Inflammatory macrophage (primary cell): Measurements from ENCODE around the gene DNAJB13.
"Not testable (repeated sequence)": the region's sequence is repeated elsewhere in the genome, so short reads cannot be mapped to it uniquely, and the experiment has no call there.

ENCODE experiments used
- DNase-seq, 2 donors: peaks; one replicate each; pipeline ENCODE4 v3.0.0-alpha.2; 2020 to 2022
- total RNA-seq, 18 experiments: gene quantifications; one replicate each; lab custom pipeline; 2026; ENCODE audit warnings: mixed read lengths in 6 of 18, inconsistent platforms in 2 of 18; lab: John Stamatoyannopoulos, UW

Gene DNAJB13, protein sequence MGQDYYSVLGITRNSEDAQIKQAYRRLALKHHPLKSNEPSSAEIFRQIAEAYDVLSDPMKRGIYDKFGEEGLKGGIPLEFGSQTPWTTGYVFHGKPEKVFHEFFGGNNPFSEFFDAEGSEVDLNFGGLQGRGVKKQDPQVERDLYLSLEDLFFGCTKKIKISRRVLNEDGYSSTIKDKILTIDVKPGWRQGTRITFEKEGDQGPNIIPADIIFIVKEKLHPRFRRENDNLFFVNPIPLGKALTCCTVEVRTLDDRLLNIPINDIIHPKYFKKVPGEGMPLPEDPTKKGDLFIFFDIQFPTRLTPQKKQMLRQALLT
- 0 to 0.13 (median 0) reads per million in 18 experiments for total RNA-seq

DNA sequence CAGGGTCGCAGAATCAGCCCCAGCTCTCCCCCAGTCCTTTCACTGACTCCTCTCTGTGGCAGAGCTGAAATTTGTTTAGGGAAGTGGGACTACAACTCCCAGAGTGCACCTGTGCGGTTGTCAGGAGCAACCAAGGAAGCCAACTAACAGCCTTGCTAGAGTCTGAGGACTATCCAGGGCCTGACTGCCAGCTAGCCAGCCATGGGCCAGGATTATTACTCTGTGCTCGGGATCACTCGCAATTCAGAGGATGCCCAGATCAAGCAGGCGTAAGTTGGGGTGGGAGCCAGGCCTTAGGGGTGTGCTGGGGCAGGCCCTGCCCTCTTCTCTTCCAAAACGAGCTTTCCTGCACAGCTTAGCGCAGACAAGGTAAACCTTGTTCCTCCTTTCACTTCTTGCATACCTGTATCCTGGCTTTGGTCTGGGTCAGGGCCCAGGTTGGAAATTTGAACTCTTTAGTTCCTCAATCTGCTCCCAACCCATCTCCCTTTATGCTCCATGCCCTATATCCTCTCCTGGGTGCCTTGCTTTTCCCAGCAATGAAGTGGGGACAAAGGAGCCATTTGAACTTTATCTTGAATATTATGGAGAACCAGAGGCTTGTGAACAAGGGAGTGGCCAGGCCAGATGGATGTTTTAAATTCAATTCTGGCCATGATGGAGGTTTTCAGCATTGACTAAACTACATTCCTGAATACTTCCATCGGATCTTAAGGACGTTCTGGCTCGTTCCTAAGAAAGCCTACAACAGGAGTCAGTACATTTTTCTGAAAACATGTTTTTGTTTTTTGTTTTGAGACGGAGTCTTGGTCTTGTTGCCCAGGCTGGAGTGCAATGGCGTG is at the start of gene DNAJB13:
Gene DNAJB13 (plus strand): TSS at position 158 of the 842 bp plus-strand sequence. CDS start 44 bp downstream, at position 202.
- DNase-seq = peak; percentile 46 to 49

DNA sequence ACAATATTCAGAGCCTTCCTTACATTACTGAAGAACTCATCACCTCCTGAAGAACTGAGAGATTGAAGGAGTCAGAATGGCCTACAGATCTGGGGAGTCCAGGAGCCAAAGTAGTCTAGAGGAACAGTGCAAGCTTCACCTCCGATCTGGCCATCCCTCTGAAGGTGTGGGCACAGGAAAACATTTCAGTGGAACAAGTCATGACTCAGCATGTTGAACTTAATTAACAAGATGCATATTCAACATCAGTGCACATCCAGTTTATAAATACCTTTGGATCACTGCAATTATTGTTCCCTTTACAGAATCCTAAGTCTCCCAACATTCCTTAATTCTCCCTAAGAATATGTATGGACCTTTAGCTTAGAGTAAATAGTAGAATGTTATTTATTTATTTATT is 48.5 kb upstream of the DNAJB13 start:
- DNase-seq = no peak

DNA sequence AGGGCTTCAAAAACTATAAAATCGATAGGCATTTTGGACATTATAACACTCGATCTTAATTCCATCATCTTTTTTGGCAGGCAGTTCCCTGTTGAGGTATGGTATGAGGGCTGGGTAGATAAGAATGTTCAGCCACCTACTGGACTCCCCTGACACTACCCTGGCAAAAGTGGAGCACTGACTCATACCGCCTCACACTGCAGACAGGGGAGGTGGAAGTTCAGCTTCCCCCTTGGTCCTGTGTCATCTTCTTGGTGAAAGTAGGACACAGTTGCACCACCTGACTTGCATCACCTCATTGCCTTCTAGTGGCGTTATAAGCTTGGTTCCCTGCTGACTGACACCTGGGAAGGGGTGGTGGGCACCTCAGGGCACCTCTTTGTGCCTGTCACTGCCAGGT is 43.6 kb upstream of the DNAJB13 start:
- peak; percentile 30 to 79 for DNase-seq

DNA sequence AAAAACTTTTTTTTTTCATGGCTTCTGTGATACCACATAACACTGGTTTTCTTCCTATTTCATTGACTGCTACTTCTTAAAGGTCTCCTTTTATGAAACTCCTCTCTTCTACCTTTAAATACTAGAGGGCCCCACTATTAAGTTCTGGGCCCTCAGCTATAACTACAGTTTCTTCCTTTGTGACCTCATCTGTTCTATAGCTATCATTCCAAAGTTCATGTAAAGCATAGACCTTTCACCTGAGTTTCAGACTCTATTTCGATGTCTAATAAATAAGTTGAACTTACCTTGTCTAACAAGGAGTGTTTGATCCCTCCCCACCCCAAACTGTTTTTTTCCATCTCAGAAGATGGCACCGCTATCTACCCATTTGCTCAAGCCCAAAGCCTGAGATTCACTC is 38.8 kb upstream of the DNAJB13 start:
- DNase-seq = no peak

DNA sequence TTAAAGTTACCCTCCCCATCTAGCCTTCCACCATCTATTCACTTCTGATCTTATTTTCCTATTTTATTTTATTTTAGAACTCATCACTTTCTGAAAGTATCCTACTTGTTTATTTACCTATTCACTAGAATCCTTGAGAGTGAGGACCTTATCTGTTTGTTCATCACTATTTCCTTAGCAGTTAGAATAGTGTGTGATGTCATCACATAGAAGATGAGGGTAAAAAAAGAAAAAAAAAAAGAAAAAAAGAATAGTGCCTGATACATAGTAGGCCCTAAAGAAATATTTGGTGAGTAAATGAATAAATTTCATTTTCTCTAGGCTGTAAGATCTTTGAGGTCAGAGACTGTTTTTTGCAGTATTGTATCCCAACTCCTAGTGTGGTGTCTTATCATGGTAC is 37.4 kb upstream of the DNAJB13 start:
- DNase-seq = no peak

DNA sequence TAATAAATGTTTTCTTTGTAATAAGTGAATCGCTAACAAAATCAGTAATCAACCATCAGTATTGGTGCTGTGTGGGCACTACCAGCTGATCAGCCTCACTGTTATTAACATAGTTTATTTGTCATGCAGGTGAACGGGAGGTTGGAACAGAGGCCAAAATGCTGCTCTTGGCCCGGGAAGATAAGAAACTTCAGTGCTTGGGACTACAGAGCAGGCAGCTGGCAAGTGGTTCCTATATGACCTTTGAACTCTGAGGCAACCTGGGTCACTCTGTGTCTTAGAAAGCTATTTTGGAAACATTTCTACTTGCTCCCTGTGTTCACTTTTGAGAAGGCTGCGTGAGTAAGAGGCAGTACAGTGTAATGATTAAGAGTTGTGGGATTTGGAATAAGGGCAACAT is 36.5 kb upstream of the DNAJB13 start:
- no peak for DNase-seq

DNA sequence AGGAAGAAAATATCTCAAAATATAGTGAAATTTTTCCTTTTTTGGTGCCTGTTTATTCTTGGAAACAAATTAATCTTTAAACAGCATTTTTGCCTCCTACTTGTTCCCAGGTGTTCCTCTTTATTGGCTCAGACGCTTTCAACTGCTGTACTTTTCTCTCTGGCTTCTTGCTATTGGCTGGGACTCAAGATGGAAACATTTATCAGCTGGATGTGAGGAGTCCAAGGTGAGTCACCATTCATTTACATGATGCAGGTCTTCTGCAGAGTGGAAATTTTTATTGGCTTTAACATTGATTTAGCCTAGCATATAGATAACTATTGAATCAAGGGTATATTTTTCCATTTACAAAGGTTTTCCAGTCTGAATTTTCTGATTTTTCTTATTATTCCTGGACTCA is 34.4 kb upstream of the DNAJB13 start:
- DNase-seq = no peak

DNA sequence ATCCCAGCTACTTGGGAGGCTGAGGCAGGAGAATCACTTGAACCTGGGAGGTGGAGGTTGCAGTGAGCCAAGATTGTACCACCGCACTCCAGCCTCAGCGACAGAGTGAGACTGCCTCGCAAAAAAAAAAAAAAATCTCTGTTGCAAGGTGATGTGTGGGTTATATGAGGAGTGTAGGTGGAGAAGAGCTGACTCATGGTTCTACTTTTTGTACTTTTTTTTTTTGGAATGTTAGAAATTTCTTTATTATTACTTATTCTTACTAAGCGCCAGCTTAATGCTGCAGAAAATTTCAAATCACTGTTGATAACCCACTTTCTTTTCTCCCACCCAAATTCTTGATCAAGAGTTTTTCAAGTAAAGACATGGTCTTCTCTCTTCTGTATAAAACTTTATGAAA is 29.6 kb upstream of the DNAJB13 start:
- DNase-seq = peak in 1 of 2 donors; percentile 8

DNA sequence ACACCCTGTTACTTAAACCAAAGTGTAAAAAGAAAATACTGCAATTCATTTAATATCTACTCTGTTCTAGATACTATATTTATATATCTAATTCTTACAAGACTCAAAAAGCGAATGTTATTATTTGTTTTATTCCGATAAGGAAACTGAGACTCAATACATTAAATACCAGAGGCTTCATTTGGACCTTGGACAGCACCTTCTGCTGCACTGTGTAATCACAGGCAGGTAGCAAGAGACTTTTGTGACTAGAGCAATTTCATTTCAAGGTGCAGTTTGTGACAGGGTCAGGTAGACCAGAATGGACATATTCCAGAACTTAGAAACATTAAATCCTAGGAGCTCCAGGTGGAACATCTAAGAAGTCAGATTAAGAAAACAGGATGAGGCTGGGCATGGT is 21.4 kb upstream of the DNAJB13 start:
- no peak for DNase-seq

DNA sequence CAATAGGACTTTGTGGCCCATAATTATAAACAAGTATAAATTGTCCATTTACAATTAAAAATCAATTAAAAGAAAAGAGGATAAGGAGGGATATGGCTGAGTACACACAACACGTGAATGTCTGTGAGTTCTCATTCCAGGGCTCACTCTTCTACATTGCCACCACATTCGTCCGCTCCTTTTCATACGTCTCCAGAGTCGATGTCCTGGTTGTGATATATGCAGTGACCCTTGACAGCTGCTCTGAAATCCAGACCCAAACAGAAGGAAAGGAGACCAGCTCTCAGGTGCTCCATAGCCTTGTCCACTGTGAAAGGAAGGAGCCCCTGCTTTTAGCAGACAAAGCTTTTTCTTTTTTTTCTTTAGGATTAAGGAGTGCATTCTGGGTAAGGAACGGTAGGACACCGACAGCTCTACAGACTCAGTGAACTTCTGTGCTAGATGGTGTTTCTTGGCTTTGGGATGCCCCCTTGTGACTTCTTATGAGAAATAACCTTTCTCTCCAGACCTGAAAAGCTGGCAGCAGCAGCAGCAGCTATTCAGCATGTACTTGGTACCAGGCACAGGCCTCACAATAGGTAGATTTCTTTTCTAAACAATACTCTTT is 19.7 kb upstream of the DNAJB13 start:
- peak; percentile 61 to 66 for DNase-seq

DNA sequence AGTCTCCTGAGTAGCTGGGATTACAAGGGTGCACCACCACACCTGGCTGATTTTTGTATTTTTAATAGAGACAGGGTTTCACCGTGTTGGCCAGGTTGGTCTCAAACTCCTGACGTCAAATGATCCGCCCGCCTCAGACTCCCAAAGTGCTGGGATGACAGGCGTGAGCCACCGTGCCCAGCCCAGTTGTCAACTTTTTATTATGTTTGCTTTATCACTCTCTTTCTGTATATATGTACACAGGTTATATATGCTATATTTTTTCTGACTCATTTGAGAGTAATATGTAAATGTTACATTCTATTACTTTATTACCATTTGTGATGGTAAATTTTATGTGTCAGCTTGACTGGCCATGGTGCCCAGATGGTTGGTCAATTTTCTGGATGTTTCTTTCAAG is 18.9 kb upstream of the DNAJB13 start:
- no peak for DNase-seq

DNA sequence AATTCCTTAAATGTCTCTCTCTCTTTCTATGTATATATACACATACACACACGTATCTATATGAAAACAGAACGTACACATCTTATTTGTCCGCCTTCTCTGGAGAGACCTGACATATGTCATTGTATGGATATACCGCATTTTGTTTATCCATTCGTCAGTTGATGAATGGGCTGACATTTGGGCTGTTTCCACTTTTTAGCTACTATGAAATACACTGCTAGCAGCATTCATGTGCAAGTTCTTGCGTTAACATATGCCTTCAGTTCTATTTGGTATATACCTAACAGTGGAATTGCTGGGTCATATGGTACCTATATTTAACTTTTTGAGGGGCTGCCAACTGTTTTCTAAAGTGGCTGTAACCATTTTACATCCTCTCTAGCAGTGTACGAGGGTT is 18.0 kb upstream of the DNAJB13 start:
- DNase-seq = no peak

DNA sequence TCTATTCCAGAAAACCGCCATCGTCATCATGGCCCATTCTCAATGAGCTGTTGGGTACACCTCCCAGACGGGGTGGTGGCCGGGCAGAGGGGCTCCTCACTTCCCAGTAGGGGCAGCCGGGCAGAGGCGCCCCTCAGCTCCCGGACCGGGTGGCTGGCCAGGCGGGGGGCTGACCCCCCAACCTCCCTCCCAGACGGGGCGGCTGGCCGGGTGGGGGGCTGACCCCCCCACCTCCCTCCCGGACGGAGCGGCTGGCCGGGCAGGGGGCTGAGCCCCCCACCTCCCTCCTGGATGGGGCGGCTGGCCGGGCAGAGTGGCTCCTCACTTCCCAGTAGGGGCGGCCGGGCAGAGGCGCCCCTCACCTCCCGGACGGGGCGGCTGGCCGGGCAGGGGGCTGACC is 14.8 kb upstream of the DNAJB13 start:
- DNase-seq = not testable (repeated sequence)

DNA sequence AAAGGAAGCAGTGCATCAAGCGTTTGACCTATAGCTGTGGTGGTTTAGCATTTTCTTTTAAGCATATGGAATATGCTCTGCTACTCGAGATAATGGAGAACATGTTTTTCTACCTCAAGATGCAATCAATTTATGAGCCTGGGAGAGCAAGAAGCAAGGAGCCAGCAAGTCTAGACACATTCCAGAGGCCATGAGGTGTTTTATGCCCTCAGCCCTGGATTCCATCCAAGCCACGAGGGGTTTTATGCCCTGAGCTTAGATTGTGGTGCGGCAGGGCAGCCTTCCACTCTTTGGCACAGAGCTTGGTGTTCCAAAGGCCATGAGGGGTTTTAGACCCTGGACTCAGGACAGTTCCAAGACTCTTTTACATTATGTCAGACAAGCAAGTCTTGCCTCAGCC is 11.7 kb upstream of the DNAJB13 start:
- no peak for DNase-seq

DNA sequence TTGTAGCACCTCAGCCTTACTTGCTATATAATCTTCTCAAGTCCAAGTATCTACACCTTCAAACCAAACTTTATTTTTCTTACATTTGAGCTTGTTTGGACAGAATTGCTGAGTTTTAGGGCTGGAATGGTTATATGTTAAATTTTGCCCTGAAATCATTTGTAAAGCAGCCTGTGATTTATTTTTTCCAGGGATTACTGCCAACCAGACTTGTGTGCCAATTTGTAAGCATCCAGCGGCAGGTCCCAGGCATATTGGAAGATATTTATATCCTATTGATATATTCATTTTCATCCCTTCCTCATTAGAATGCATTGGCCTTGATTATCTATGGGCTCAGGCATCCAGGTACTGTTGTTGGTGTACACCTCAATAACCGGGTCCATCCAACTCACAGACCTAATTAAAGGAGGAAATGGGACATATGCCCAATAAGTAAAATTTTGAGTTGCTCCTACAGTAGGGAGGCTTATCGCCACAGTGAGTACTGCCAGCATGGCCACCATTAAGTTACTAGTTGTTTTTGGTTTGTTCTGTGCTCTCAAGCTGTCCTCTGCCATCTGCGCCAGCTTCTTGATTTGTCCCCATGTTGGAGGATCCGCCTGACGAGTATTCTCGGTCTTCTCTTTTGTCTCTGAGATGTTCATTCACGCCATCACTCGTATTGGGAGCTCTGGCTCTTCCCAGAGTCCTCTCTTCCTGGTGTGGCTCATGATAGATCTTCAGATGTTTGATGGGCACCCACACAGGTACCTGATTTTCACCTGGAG is 9.8 kb upstream of the DNAJB13 start:
- no peak for DNase-seq

DNA sequence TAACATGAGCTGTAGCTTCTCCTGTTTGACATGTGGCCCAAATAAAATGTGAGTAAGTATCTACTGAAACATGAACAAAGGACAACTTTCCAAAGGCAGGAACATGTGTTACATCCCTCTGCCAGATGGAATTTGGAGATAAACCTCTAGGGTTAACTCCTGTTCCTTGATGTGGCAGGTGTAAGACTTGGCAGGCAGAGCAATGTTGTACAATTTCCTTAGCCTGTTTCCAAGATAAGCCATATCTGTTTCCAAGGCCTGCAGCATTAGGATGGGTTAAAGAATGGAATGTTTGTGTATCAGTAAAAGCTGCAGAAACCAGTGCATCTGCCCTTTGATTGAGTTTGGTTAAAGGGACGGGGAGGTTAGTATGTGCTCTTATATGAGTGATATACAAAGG is 8.8 kb upstream of the DNAJB13 start:
- no peak for DNase-seq

DNA sequence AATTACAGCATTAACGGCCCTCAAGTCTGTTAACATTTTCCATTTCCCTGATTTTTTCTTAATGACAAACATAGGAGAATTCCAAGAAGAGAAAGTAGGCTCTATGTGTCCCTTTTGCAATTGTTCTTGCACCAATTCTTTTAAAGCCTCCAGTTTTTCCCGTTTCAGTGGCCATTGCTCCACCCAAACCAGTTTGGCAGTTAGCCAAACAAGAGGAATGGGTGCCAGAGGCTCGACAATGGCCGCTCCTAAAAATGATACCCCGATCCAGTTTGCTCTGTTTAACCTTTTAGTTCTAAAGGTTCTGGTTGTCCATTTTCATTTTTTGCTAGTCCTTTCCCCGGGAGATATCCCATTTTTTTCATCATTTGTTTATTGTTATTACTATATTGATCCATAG is 6.7 kb upstream of the DNAJB13 start:
- no peak for DNase-seq

DNA sequence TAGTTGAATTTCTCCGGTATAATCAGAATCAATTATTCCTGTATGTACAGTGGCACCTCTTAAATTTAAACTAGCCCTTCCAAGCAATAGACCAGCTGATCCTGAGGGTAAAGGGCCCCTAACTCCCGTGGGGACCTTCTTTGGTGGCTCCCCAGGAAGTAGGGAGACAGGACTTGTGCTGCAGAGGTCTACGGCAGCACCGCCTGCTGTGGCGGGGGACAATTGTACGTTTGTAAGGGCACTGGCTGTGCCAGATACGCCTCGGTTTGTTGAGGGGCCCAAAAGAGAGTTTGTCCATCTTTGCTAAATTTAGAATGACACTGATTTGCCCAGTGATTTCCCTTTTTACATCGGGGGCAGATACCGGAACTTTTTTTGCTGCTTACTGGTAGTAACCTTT is 5.9 kb upstream of the DNAJB13 start:
- no peak for DNase-seq

DNA sequence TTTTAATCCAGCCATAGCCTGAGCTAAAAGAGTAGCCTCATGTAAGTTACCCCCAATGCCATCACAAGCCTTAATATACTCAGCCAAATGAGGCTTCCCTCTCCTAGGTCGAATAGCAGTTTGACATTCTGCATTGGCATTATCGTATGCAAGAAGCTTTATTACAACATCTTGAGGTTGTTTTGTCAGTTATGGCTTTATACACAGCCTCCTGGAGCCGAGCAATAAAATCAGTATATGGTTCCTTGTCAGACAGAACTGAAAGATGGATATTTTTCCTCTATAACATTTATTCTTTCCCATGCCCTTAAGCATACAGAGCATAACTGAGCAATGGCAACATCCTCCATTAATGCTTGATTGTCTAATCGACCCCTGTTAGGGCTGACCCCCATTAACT is 5.4 kb upstream of the DNAJB13 start:
- no peak for DNase-seq

DNA sequence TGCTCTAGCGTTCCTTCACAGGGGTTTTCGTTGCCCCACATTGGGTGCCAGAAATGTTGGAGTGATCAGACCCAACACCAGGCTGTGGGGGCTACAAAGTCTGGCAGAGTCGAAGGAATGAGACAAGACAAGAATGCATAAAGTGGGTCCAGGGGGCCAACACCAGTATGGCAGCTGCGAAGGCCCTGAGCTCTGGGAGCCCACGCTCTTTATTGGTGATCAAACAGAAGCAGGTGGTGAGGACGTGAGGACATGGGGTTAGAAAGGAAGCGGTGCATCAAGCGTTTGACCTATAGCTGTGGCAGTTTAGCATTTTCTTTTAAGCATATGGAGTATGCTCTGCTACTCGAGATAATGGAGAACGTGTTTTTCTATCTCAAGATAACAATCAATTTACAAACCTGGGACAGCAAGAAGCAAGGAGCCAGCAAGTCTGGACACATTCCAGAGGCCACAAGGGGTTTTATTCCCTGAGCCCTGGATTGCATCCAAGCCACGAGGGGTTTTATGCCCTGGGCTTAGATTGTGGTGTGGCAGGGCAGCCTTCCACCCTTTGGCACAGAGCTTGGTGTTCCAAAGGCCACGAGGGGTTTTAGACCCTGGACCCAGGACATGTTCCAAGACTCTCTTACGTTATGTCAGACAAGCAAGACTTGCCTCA is 3.9 kb upstream of the DNAJB13 start:
- DNase-seq = no peak

DNA sequence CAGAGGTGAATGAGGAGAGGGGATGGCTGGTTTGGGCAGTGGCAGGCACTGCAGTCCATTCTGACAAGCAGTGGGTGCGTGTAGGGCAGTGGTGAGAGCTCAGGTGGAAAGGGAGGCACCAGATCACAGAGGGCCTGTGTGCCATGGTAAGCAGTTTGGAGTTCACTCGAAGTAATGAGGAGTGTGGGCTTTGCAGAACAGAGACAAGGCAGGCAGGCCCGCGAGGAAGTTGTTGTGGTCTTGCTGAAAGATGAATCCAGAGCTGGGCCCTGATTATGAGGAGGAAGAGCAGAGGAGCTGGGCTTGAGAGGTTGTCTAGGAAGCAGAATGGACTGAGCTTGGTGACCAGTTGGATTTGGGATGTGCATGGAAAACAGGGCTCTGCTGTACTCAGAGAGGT is 1.6 kb upstream of the DNAJB13 start:
- DNase-seq = no peak

DNA sequence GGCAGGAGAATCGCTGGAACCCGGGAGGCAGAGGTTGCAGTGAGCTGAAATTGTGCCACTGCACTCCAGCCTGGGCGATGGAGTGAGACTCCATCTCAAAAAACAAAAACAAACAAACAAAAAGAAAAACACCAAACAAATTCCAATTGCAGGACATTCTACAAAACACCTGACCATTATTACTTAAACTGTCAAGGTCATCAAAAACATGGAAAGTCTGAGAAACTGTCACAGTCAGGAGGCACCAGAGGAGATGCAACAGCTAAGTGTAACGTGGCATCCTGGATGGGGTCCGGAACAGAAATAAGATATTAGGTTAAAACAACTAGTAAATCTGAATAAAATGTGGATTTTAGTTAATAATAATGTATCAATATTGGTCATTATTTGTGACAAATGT is 914 bp upstream of the DNAJB13 start:
- no peak for DNase-seq
